ENCODE results near the gene TECR. TPM values are rescaled to one million over a fixed set of nuclear protein-coding genes. Genes with fewer than 3 reads are reported as not detected.

Gene TECR
- total RNA-seq, 1 experiment from 2014 or later: 232 TPM

- BruUV-seq (replicated peaks): no TSS peak
- ChIA-PET RAD21 (ENCODE audit: low non-redundant PET in 1 of 2, low total read pairs in 2 of 2, uncharacterized antibody in 2 of 2, unreplicated experiment in 2 of 2) (no interaction called here), CTCF (no interaction called here), POLR2A (no interaction called here)
- H3K4me3 ChIP-seq (replicated peaks in 1 of 2; ENCODE audit: low read depth in 1 of 2, low read length in 2 of 2): no peak overlapping the region
- TF ChIP-seq CEBPB (IDR thresholded peaks at IDR 0.05; ENCODE audit: low read depth) (no peak), FOSL1 (IDR thresholded peaks at IDR 0.05; ENCODE audit: low read depth) (no peak), ZBTB33 (IDR thresholded peaks at IDR 0.05; ENCODE audit: extremely low read depth, insufficient replicate concordance, low read length) (no peak), RAD21 (IDR thresholded peaks at IDR 0.05; ENCODE audit: low read depth) (no peak)
- H4K20me1 ChIP-seq (ENCODE audit: insufficient read depth): no peaks in the 10 kb centered on the region
- intact Hi-C loops (cut with micrococcal nuclease): loop anchor here (5.0 to 10.0 kb wide), 2 partner anchors 48 to 120 kb away; partner anchors contain the start of gene PKN1
- no peaks in the 10 kb centered on the region for H3K27me3 ChIP-seq (ENCODE audit: insufficient read depth, low read length)
- peaks cover 11% of the 10 kb centered on the region; the same call in 1 of the 2 replicates for H3K79me2 ChIP-seq (ENCODE audit: insufficient read depth, low read length)
- H3K36me3 ChIP-seq (ENCODE audit: control insufficient read depth in 1 of 2, insufficient read depth in 2 of 2, low read length in 2 of 2): peaks cover 9 to 22% of the 10 kb centered on the region in 2 experiments; a peak in 3 of 4 replicates
- H3K9ac ChIP-seq (ENCODE audit: low read length): no peak overlapping the region
- peaks cover 0 to 15% of the 10 kb centered on the region in 2 experiments; a peak in 2 of 4 replicates for H3K4me1 ChIP-seq (ENCODE audit: control insufficient read depth in 1 of 2, insufficient read depth in 2 of 2, low read length in 2 of 2)
- DNase-seq (ENCODE audit: low read depth, low spot score) (no peak), ATAC-seq (no peak)
- no peak overlapping the region for H2AFZ ChIP-seq (ENCODE audit: low read depth, low read length, poor library complexity, severe bottlenecking)
- H3K27ac ChIP-seq (ENCODE audit: low read depth, low read length): no peak overlapping the region
- no peaks in the 10 kb centered on the region for H3K9me2 ChIP-seq (ENCODE audit: insufficient read depth)
- no peaks in the 10 kb centered on the region for H3K9me3 ChIP-seq (ENCODE audit: control insufficient read depth in 1 of 2, insufficient read depth in 1 of 2, low read depth in 1 of 2, low read length in 2 of 2)
- no peak overlapping the region for H3K4me2 ChIP-seq (ENCODE audit: low read length)
Measured at GRCh38 chr19:14482172-14482941, 47.0 kb upstream of the TECR start.
